Forelimb muscle (tissue), 1 donor: ENCODE measurements around the gene SLC24A4. TPM values are rescaled to one million over a fixed set of nuclear protein-coding genes. Genes with fewer than 3 reads are reported as not detected.

Source experiments
- DNase-seq: peaks from one replicate; pipeline ENCODE4 v3.0.0-alpha.2; 2013; ENCODE audit warnings: low read depth
- polyA plus RNA-seq: library from polyadenylated mRNA; unstranded; fragments of 120-200 nt; gene quantifications from one replicate; pipeline ENCODE4 v1.2.1, GENCODE V29; 2013; ENCODE audit not compliant: insufficient read length

SLC24A4 gene
- polyA plus RNA-seq, 1 donor, result 2.1 TPM

- DNase-seq, result no peak
Observed at GRCh38 chr14:92404018-92404417, 81.1 kb downstream of the SLC24A4 start.

DNA sequence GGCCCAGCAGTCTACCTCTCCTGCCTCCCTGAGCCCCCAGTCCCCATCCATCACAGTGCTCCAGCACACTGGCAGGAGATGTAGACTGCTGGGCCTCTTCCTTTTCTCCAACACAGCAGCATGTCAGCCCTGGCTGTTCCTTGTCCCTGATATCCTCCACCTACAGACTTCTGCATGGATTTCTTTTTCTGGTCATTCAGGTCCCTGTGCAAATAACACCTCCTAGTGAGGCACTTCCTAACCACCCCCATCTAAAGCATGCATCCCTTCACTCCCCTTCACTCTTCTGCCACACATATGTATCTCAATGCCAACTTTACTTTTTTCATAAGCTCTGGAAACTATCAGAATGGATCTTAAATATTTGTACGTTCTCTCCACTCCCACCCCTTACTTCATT lies 81.5 kb downstream of the SLC24A4 start:
- DNase-seq, result no peak

DNA sequence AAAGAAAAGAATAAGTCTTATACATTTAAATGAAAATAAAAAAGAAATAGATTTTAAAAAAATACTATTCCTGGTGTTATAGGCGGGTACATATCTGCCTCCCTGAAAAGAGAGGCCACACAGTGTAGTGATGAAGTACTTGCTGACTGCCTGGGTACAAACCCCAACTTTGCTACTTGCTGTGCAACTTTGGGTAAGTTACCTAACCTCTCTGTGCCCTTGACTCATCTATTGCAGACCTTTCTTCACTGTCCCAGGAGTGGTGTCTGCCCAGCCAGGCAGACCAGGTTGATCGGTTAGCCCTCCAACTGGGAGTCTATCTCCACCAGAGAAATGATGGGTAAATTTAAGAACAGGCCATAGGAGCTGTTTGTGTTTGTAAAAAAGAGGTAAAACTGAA lies 82.0 kb downstream of the SLC24A4 start:
- DNase-seq, result no peak

- no peak for DNase-seq
Observed at GRCh38 chr14:92407410-92407809, 84.4 kb downstream of the SLC24A4 start.

DNA sequence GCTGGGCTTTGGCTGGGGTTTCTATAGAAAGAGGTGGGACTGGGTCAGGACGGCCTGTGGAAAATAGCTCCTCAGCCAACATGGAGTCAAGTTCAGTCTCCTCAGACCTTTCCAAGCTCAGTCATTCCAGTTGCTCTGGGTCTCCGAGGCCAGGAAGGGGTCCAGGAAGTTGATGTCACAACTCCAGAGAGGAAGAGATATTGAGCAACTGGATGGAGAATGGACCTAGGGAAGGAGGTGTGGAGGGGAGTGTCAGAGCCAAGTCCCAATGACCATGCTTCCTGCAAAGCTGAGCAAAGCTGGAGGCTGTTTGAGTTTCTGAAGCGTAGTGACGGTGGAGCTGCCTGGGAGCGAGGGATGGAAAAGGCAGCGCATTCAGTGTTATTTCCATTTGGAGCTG lies 86.1 kb downstream of the SLC24A4 start:
- DNase-seq, result peak; percentile 95

GRCh38 chr14:92411135-92411534 lies 88.2 kb downstream of the SLC24A4 start:
- DNase-seq, result no peak

- DNase-seq, result no peak
Observed at GRCh38 chr14:92411941-92412340, 89.0 kb downstream of the SLC24A4 start.

DNA sequence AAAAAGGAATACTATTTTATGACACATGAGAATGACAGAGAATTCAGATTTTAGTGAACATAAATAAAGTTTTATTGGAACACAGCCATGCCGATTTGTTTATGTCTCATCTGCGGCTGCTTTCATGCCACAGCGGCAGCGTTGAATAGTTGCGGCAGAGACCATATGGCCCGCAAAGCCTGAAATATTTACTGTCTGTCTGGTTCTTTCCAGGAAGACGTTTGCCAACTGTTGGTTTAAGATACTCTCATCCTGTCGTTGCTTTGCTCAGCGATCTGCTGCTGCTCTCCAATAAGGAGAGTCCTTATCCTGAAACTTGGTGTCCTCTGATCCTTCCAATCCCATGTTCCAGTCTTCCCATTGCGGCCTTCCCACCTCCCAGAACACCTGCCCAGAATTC lies 89.9 kb downstream of the SLC24A4 start:
- DNase-seq, result no peak

DNA sequence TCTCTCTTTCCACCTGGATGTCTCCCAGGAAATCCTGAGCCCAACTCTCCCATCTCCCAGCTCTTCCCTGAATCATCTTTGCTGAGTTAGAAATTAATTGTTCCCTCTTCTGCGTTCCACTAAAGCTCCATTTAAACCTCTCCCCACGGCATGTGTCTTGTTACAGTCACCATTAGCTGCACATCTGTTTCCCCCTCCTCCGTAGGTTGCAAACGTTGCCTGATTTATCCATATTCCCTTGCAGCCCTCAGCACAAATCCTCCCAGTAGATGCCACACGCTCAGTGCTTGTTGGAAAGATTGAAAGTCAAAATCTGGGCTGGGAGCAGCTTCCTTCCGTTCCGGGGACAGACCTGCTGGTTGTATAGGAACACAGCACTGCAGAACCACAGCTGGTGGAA lies 90.4 kb downstream of the SLC24A4 start:
- no peak for DNase-seq

DNA sequence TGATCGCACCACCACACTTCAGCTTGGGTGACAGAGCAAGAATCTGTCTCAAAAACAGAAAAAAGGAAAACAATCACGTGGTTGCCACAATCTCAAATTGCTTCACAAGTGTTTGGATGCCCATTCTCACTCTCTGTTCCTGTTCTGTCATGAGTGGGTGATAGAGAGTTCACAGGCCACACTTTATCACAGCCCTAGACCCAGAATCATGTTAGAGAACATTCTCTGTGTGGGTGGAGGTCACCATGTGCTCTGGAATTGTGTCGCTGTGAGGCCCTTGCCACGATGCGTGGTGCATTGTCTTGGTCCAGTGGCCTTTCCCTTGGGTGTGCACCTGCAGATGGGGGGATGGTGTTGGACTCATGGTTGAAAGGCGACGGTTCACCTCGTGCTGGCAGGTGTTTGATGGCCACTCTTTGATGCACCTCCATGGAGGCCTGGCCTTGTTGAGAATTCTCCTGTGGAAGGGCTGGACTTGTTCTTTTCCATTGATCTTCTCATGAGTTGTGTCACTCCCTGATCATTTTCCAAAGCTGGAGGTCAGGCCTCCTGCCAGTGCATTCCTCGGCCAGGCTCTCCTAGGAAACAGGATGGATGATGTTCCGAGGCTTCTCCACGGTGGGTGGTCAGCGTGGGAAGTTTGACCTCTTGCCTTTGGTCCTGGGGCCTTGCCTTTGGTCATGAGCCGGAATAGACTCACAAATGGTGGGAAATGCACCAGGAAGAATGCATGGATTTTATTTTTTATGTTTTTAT lies 91.9 kb downstream of the SLC24A4 start:
- DNase-seq, result no peak

- DNase-seq, result no peak
Observed at GRCh38 chr14:92415969-92416368, 93.0 kb downstream of the SLC24A4 start.

DNA sequence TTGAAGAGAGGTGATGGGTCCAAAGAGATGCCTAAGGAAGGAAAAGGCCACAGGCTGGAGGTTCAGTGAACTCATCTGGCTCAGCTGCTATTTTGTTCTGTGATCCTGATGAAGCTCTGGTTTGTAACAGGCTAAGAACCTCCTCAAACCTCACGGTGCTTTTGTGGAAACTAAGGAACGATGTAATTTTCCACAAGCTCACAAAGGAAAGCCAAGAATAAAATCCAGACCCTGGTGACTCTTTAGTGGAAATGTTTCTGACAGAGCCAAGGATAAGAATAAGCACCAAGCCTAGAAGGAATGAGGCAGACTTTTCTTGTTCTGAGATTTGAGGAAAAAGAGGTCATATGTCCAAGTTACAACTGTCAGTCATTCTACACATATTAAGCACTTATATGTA lies 93.6 kb downstream of the SLC24A4 start:
- peak; percentile 62 for DNase-seq

DNA sequence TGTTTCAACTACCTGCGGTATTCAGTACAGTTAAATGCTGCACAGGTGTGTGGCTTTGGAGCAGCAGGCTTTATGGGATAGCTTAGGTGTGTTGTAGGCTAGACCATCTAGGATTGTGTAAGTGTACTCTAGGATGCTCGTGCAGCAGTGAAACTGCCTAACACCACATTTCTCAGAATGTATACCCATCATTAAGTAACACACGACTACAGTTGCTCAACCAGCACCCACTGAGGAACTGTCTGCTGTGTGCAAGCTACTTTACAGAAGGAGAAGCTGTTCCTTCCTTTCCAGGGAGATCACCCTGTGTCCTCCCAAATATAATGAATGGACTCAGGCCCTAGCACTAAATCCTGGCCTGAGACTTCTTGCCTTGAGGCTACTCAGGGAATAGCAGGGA lies 94.8 kb downstream of the SLC24A4 start:
- no peak for DNase-seq

- no peak for DNase-seq
Observed at GRCh38 chr14:92421751-92422150, 98.8 kb downstream of the SLC24A4 start.

DNA sequence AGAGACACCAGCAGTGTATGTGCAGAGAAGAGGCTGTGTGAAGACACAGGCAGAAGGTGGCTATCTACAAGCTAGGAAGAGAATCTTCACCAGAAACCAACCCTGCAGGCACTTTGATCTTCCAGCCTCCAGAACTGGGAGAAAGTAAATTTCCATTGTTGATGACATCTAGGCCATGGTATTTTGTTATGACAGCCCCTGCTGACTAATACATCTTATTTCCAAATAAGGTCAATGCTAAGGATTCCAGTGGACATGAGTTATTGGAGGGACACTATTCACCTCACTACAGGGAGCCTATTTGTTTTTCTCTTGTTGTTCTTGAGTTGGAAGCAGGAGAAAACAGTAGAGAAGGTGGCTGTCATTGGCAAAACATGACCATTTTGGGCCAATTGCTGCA lies 102.1 kb downstream of the SLC24A4 start:
- DNase-seq, result no peak

DNA sequence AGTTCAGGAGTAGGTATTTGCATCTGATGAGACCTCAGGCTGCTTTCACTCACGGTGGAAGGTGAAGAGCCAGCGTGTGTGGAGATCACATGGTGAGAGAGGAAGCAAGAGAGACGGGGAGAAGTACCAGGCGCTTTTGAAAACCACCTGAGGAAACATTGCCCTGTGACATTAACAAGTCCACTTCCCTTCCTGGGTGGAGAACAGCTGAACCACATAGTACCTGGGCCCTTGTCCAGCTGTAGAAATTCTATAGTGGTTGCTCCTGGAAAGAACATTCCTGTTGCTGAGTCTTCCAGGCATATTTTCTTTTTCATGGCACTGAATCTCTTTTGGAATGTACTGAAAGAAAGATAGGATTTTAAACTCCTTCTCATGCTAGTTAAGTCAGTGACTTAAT lies 103.3 kb downstream of the SLC24A4 start:
- DNase-seq, result no peak

GRCh38 chr14:92427096-92427495 lies 104.1 kb downstream of the SLC24A4 start:
- no peak for DNase-seq

DNA sequence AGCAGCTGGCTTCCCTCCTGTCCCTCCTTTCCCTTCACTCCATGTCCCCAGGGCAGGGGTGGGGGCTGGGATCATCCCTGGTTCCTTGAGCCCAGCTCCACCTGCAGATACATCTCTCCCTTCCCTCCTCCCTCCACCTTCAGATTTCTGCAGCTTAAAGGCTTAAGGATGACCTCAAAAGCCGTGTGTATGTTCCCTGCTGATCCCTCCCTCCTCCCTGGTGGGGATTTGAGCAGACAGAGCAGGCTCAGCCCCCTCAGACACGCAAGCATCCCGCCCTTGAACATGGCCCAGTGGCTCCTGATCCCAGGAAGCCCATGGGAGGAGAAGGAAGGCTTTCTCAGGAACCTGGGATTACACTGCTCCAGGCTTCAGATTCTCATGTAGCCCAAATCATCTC lies 107.7 kb downstream of the SLC24A4 start:
- no peak for DNase-seq

DNA sequence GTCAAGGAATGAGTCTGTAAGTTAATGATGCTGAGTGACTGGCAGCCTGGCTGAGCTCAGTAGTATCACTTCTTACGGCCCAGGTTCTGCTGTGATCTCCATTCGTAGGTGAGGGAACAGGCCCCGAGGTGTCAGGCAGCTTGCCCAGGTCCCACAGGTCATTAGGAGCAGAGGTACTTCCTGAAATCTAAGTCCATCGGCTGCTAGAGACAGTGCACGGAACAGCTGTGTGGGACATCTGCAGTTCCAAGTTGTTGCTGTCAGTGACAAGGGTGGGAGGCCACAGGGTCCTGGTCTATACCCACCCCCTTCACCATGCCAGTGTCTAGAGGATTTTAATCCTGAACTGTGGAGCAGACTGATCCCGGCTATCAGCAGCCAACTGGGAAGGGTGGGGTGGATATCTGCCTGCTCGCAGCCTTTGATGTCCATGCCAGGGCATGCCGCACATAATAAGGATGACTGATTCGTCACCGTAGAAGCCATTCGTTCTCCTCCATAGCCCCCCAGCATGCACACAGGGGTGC lies 108.3 kb downstream of the SLC24A4 start:
- DNase-seq, result no peak

- no peak for DNase-seq
Observed at GRCh38 chr14:92433407-92433806, 110.4 kb downstream of the SLC24A4 start.

DNA sequence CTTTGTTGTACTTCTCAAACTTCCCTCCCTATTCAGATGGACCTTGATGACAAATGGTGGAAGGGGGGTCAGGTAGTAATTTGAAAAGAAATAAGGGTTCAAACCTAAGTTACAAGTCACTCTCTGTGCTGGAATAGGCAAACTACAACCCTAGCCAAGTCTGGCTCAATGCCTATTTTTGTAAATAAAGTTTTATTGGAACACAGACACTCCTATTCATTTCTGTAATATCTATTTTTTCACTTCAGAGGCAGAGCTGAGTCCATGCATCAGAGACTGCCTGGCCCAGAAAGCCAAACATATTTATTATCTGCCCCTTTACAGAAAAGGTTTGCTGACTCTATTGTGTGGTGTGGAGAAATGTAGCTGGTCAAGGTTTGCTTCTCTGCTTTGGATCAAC lies 112.2 kb downstream of the SLC24A4 start:
- no peak for DNase-seq

DNA sequence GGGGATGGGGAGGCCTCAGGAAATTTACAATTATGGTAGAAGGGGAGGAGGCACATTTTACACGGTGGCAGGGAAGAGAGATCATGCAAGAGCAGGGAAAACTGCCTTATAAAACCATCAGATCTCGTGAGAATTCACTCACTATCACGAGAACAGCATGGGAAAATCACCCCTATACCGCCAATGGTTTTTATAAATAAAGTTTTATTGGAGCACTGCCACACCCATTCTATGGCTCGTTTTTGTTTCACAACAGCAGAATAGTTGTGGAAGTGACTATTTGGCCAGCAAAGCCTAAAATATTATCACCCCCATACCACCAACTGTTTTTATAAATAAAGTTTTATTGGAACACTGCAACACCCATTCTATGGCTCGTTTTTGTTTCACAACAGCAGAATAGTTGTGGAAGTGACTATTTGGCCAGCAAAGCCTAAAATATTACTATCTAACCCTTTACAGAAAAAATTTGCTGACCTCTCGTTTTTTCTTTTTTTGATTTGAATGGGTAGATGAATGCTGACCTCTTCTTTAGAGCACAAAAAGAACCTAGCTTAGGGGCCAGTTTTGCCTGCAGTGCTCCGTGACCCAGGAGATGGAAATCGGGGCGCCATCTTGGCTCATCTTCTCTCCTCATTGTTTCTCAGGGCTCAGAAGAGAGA lies 113.3 kb downstream of the SLC24A4 start:
- DNase-seq, result no peak

DNA sequence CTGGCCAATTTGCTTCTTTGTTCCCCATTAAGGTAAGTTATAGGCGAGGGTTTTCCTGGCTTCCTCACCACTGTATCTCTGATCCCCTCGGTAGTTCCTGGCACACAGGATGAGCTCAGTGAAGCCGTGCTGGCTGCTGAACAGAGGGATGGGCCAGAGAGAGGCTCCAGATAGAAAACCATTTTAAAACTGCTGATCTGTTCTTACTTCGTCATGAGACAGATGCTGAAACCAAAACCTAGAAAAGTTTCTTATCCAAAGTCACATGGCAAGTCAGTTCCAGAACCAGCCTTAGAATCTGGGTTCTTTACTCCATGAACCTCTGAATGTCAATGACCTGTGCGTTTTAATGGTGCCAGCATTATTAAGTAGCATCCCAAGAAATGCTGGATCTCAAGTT lies 114.3 kb downstream of the SLC24A4 start:
- DNase-seq, result no peak
